Large intestine (tissue), 3 donors: ENCODE measurements around the gene MYLIP. TPM values are rescaled to one million over a fixed set of nuclear protein-coding genes. Genes with fewer than 3 reads are reported as not detected.
"Not testable (repeated sequence)": the region's sequence is repeated elsewhere in the genome, so short reads cannot be mapped to it uniquely, and the experiment has no call there.

Experiments used
- DNase-seq, 2 donors: peaks; one replicate each; pipeline versions ENCODE4 v3.0.0 to v3.0.0-alpha.2; 2013
- H3K27ac ChIP-seq: one replicate; pipeline ENCODE4 v1.5.1; 2013; ENCODE audit warnings: low read length
- H3K27me3 ChIP-seq: 2 replicates; pipeline ENCODE4 v1.6.1; 2013; ENCODE audit warnings: low read length; ENCODE audit not compliant: control insufficient read depth, insufficient read depth
- H3K36me3 ChIP-seq: 2 replicates; pipeline ENCODE4 v1.6.1; 2013; ENCODE audit warnings: low read length; ENCODE audit not compliant: control insufficient read depth, insufficient read depth
- H3K4me1 ChIP-seq: one replicate; pipeline ENCODE4 v1.6.1; 2013; ENCODE audit warnings: low read length; ENCODE audit not compliant: control insufficient read depth, insufficient read depth
- H3K4me3 ChIP-seq: one replicate; pipeline ENCODE4 v1.5.1; 2013; ENCODE audit warnings: low read length
- H3K9me3 ChIP-seq: one replicate; pipeline ENCODE4 v1.6.1; 2013; ENCODE audit warnings: mild to moderate bottlenecking, low read depth, low read length, moderate library complexity; ENCODE audit not compliant: control insufficient read depth
- WGBS: methylation state at CpG from one replicate; pipeline ENCODE4 v1.1.5; 2013; ENCODE audit warnings: low lambda C conversion rate; ENCODE audit not compliant: insufficient coverage; 5-methylcytosine and 5-hydroxymethylcytosine counted together
- polyA plus RNA-seq: library from polyadenylated mRNA; unstranded; fragments of 120-200 nt; gene quantifications from one replicate; pipeline ENCODE4 v1.2.1, GENCODE V29; 2013

MYLIP gene
- polyA plus RNA-seq, 1 donor = 41.1 TPM

- no peak for DNase-seq
- Histone ChIP-seq H3K27me3 (no peaks in the 10 kb centered on the region), H3K27ac (no peak overlapping the region), H3K9me3 (no peaks in the 10 kb centered on the region), H3K4me1 (peaks cover 8% of the 10 kb centered on the region), H3K36me3 (no peaks in the 10 kb centered on the region), H3K4me3 (no peak overlapping the region)
- no CpG with 5 or more reads among the region's 5 CpGs for WGBS
These were observed 39.2 kb downstream of the MYLIP start for GRCh38 chr6:16168121-16168520.

- peak in 1 of 2 donors; percentile 33 for DNase-seq
- WGBS = 83% methylated on average over 1 of the region's 3 CpGs
- H3K36me3 ChIP-seq = no peaks in the 10 kb centered on the region
- H3K9me3 ChIP-seq = no peaks in the 10 kb centered on the region
- no peaks in the 10 kb centered on the region for H3K27me3 ChIP-seq
- H3K4me1 ChIP-seq = peaks cover 15% of the 10 kb centered on the region
- H3K27ac ChIP-seq = no peak overlapping the region
- no peak overlapping the region for H3K4me3 ChIP-seq
These were observed 40.0 kb downstream of the MYLIP start for GRCh38 chr6:16168858-16169257.

GRCh38 chr6:16171400-16171799, 42.5 kb downstream of the MYLIP start:
- DNase-seq = no peak
- Histone ChIP-seq H3K27ac (no peak overlapping the region), H3K36me3 (no peaks in the 10 kb centered on the region), H3K27me3 (no peaks in the 10 kb centered on the region), H3K9me3 (no peaks in the 10 kb centered on the region), H3K4me1 (peaks cover 24% of the 10 kb centered on the region), H3K4me3 (no peak overlapping the region)
- WGBS = 100% methylated on average over 1 of the region's 2 CpGs

- H3K4me3 ChIP-seq = no peak overlapping the region
- H3K4me1 ChIP-seq = peaks cover 20% of the 10 kb centered on the region
- WGBS = no CpG with 5 or more reads among the region's 3 CpGs
- no peaks in the 10 kb centered on the region for H3K27me3 ChIP-seq
- H3K27ac ChIP-seq = peak overlapping the region; percentile 52
- no peaks in the 10 kb centered on the region for H3K9me3 ChIP-seq
- peak in 1 of 2 donors; percentile 50 for DNase-seq
- no peaks in the 10 kb centered on the region for H3K36me3 ChIP-seq
These were observed 44.5 kb downstream of the MYLIP start for GRCh38 chr6:16173167-16173940.

GRCh38 chr6:16174416-16175078, 45.7 kb downstream of the MYLIP start:
- peaks cover 18% of the 10 kb centered on the region for H3K4me1 ChIP-seq
- no peaks in the 10 kb centered on the region for H3K36me3 ChIP-seq
- no peak overlapping the region for H3K4me3 ChIP-seq
- peak overlapping the region; percentile 53 for H3K27ac ChIP-seq
- H3K9me3 ChIP-seq = no peaks in the 10 kb centered on the region
- no peaks in the 10 kb centered on the region for H3K27me3 ChIP-seq
- 31% methylated on average over 2 of the region's 8 CpGs for WGBS
- DNase-seq = peak; percentile 54 to 77

- not testable (repeated sequence) for H3K27ac ChIP-seq, DNase-seq, H3K36me3 ChIP-seq, H3K4me3 ChIP-seq, H3K9me3 ChIP-seq, H3K27me3 ChIP-seq
- WGBS = no CpG with 5 or more reads among the region's 1 CpG
- peaks cover 18% of the 10 kb centered on the region for H3K4me1 ChIP-seq
These were observed 47.7 kb downstream of the MYLIP start for GRCh38 chr6:16176600-16176999.

GRCh38 chr6:16177881-16178280, 49.0 kb downstream of the MYLIP start:
- DNase-seq = no peak
- 100% methylated on average over 2 of the region's 5 CpGs for WGBS
- Histone ChIP-seq H3K4me1 (peaks cover 18% of the 10 kb centered on the region), H3K9me3 (peaks cover 6% of the 10 kb centered on the region), H3K4me3 (no peak overlapping the region), H3K36me3 (no peaks in the 10 kb centered on the region), H3K27ac (no peak overlapping the region), H3K27me3 (no peaks in the 10 kb centered on the region)

GRCh38 chr6:16178351-16178750, 49.5 kb downstream of the MYLIP start:
- Histone ChIP-seq H3K36me3 (no peaks in the 10 kb centered on the region), H3K4me1 (peaks cover 16% of the 10 kb centered on the region), H3K4me3 (no peak overlapping the region), H3K27ac (no peak overlapping the region), H3K9me3 (peaks cover 6% of the 10 kb centered on the region), H3K27me3 (no peaks in the 10 kb centered on the region)
- WGBS = no CpG with 5 or more reads among the region's 7 CpGs
- DNase-seq = peak in 1 of 2 donors; percentile 66

GRCh38 chr6:16179063-16179462, 50.2 kb downstream of the MYLIP start:
- no peaks in the 10 kb centered on the region for H3K27me3 ChIP-seq
- no peak overlapping the region for H3K27ac ChIP-seq
- DNase-seq = no peak
- no peaks in the 10 kb centered on the region for H3K36me3 ChIP-seq
- WGBS = no CpG with 5 or more reads among the region's 2 CpGs
- H3K9me3 ChIP-seq = peaks cover 6% of the 10 kb centered on the region
- peaks cover 16% of the 10 kb centered on the region for H3K4me1 ChIP-seq
- H3K4me3 ChIP-seq = no peak overlapping the region

- H3K36me3 ChIP-seq = no peaks in the 10 kb centered on the region
- H3K4me1 ChIP-seq = peaks cover 17% of the 10 kb centered on the region
- H3K9me3 ChIP-seq = peaks cover 6% of the 10 kb centered on the region
- no peak overlapping the region for H3K4me3 ChIP-seq
- H3K27ac ChIP-seq = no peak overlapping the region
- WGBS = no CpG with 5 or more reads among the region's 16 CpGs
- no peak for DNase-seq
- no peaks in the 10 kb centered on the region for H3K27me3 ChIP-seq
These were observed 51.1 kb downstream of the MYLIP start for GRCh38 chr6:16179970-16180431.
